Stimulated activated CD8-positive, alpha-beta memory T cell treated with anti-CD3 and anti-CD28 coated beads, Interleukin-2, amount 100 ng/mL, for 1 hour (primary cell): Measurements from ENCODE around the gene ADAMTS17.

Experiments
- DNase-seq, 2 donors: peaks; one replicate each; pipeline ENCODE4 v3.0.0-alpha.2; 2020; ENCODE audit warnings: low read depth in 2 of 2

Gene ADAMTS17, protein sequence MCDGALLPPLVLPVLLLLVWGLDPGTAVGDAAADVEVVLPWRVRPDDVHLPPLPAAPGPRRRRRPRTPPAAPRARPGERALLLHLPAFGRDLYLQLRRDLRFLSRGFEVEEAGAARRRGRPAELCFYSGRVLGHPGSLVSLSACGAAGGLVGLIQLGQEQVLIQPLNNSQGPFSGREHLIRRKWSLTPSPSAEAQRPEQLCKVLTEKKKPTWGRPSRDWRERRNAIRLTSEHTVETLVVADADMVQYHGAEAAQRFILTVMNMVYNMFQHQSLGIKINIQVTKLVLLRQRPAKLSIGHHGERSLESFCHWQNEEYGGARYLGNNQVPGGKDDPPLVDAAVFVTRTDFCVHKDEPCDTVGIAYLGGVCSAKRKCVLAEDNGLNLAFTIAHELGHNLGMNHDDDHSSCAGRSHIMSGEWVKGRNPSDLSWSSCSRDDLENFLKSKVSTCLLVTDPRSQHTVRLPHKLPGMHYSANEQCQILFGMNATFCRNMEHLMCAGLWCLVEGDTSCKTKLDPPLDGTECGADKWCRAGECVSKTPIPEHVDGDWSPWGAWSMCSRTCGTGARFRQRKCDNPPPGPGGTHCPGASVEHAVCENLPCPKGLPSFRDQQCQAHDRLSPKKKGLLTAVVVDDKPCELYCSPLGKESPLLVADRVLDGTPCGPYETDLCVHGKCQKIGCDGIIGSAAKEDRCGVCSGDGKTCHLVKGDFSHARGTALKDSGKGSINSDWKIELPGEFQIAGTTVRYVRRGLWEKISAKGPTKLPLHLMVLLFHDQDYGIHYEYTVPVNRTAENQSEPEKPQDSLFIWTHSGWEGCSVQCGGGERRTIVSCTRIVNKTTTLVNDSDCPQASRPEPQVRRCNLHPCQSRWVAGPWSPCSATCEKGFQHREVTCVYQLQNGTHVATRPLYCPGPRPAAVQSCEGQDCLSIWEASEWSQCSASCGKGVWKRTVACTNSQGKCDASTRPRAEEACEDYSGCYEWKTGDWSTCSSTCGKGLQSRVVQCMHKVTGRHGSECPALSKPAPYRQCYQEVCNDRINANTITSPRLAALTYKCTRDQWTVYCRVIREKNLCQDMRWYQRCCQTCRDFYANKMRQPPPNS

DNA sequence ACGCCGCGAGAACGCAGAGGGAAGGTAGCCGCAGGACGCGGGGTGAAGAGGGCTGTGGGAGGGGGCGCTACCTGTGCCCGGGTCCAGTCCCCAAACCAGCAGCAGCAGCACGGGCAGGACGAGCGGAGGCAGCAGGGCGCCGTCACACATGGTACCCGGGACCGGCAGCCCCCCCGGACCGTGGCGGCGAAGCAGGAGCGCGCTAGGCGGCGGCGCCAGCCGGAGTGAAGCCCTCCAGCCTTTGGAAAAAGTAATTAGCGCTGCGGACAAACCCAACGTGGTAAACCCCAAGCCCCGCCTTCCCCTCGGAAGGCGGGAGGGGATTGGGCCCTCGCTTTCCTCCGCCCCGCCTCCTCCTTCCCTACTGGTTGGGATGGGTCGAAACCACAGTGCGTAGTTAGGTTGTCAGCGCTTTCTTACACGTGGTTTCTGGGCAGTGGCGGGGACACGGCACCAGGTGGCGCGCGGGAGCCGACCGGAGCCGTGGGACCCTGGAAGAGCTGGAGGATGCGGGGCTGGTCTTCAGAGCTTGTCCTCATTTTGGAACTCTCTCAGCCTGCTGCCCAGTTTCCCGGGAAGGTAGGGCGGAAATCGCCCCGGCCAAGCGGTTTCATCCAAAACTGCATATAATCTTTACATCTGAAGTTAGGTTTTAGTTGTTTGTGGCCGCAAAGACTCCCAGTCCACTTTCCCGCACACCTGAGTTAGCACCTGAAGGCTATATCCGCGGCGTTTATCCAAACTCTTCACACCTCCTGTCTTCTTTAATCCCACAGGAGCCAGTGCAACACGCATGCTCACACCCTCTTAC, at the start of gene ADAMTS17:
Gene ADAMTS17 (minus strand): TSS at position 226 of the 811 bp plus-strand sequence. CDS start 76 bp downstream, at position 150.
- peak; percentile 83 to 92 for DNase-seq

DNA sequence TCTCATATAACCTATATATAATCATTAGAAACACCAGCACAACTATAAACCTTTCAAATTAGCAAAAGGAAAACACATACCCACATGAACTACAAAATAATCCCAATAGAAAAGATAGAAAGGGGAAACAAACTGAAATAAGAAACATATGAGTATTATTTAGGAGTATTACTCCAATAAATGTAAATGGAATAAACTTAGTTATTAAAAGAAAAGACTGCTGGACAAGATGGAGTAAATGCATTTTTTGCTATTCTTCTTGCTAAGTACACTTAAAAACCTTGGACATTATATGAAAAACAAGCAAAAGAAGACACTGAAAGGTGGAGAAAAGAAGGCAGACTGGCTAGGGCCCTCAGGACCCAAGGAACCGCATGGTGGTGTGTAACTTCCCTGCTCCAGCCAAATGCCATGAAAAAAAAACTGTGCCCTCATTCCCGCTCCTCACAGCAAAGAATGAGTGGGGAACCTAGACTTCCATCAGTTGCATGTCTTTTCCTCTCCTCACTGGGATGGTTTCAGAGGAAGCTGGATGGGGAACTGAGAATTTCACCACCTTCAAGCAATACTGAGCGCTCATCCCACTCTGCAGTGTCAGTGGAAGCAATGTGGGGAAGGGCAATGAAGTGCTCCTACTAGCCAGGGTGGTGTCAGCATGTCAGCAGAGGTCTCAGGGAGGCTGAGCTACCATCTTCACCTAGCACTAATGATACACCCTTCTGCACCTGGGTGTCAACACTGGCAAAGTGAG, 43.7 kb upstream of the ADAMTS17 start:
- no peak for DNase-seq

DNA sequence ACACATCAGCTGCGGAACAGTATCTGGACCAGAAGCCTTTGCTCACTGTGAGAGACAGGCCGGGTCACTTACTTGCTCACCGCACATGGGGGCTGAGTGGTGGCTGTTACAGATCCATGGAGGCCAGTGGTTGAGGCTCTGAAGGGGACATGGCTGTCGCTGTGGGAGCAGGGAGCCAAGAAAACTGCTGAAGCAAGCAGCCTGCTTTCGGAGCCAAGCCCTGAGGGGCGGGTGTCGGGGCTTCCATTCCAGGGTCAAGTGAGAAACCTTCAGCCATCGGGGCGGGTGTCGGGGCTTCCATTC, 42.3 kb upstream of the ADAMTS17 start:
- no peak for DNase-seq

DNA sequence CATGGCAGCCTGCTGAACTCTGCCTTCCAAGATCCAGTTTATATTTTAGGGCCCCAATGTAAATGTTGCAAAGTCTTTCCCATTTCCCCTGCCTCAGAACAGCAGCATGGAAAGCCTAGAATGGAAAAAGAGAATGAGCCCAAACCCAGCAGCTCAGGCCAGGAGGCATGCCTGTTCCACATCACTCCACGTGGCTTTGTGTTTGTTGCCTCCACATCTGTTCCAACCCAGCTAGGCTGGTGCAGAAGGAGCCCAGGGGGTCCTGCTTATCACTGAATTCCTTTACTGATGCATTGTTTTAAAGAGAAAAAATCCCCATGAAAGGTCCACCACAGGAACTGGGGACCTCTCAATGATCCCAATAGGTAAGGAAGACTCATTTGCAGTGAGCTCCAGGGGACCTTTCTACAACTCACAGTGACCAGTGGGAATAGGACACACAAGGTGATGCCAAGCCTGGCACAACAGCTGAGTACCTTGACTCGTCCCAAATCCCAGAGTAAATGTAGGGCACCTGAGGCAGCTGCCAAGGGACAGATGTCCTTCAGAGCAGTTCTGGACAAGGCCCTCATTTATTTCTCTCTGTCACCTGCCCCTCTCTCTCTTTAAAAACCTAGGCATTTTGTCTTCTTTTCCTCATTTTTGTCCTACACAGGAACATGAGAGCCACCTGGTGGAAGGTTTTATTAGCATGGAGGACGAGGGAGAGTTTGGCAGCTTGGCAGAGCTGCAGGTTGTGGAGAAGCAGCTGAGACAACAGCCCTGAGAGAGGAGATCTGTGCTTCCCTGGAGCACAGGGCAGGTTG, 41.7 kb upstream of the ADAMTS17 start:
- no peak for DNase-seq

DNA sequence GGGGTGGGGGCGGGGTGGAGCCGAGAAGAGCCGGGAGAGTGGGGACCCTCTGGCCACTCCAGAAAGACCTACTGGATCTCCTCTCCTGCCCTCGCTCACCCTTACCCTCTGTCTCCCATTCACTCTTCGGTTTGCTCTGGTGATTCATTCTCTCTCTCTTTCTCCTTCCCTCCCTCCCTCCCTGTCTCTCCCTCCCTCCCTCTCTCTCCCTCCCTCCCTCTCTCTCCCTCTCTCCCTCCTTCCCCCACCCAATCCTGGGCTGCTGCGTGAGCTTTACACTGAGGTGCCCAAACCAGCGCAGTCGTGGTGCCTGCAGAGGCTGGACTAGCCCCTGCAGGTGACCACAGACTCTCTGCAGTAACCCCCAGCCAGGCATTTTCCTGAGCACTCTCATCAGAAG, 32.2 kb upstream of the ADAMTS17 start:
- DNase-seq, result no peak

DNA sequence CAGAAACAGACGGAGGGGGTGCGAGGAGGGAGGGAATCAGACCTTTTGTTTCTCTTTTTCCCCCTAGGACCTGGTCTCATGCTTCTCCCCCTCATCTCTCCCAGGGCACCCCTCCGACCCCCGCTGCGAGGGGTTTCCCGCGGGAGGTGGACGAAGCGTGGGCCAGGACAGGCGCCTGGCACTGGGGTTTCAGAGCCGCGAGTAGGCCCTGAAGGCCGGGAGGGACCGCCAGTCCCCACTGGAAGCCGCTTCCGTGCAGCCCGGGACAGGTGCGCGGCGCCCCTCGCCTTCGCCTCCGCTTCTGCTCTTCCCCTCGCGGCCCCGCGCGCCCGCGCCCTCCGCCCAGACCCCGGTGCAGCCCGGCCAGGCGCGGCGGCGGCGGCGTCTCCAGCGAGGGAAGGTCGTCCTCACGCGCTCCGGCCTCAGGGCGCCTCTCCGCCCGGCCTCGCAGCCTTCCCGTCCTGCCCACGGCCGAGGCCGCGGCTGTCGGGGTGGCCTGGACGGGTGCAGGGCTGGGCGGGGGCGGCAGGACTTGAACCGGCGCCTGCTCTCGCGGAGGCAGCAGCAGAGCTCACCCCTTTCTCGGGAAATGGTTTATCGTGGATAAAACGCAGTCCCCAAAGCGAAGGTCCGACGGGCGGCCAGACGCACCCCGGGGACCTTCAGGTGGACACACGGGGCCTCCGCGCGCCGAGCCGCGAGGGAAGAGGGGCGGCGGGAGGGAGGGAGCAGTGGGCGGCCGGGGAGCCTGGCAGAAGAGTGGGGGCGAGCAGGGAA, 31.5 kb upstream of the ADAMTS17 start:
- no peak for DNase-seq

DNA sequence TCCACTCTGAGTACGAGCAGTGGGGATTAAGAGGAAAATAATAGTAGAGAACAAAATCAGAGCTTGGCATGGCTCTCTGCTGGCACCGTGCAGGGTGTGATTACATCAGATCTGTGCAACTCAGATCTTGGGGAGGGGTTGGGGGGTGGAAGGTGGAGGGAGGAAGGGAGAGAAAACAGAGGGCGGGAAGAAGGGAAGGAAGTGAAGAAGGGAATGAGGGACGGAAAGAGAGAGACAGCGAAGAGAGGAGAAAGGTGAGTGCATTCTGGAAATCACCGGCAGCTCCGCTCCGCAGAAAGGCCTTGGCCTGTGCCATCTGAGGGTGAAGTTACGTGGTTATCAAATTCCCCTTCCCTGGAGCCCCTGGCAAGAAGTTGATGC, 31.0 kb upstream of the ADAMTS17 start:
- DNase-seq, result no peak

DNA sequence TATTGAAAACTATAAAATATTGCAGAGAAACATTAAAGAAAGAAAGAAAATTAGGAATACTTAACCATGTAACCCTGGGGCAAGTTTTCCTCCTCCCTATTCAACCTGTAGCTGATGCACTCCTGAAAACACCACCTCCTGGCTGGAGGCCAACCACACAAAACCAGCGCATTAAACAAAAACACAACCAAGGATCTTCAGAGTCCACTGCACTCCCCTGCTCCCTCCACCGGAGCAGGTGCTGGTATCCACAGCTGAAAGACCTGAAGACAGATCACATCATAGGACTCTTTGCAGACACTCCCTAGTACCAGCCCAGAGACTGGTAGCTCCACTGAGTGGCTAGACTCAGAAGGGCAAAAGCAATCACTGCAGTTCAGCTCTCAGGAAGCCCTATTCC, 13.6 kb upstream of the ADAMTS17 start:
- DNase-seq, result no peak

DNA sequence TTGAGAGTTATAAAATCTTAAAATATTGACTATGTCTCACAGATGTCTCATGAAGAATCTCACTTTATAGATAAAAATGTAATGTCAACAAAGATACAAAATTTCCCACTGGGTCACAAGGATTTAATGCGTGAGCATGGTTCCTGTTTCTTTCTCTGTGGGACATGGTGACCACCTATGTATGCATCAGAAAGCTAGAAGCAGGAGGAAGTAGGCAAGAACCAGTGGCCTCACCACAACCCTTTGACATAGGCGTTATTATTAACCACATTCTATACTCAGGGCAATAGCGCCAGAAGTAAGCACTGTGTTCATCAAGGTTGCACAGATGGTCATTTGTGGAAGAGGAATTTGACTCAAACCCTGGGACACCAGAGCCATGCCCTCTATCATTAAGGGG, 11.7 kb upstream of the ADAMTS17 start:
- no peak for DNase-seq

DNA sequence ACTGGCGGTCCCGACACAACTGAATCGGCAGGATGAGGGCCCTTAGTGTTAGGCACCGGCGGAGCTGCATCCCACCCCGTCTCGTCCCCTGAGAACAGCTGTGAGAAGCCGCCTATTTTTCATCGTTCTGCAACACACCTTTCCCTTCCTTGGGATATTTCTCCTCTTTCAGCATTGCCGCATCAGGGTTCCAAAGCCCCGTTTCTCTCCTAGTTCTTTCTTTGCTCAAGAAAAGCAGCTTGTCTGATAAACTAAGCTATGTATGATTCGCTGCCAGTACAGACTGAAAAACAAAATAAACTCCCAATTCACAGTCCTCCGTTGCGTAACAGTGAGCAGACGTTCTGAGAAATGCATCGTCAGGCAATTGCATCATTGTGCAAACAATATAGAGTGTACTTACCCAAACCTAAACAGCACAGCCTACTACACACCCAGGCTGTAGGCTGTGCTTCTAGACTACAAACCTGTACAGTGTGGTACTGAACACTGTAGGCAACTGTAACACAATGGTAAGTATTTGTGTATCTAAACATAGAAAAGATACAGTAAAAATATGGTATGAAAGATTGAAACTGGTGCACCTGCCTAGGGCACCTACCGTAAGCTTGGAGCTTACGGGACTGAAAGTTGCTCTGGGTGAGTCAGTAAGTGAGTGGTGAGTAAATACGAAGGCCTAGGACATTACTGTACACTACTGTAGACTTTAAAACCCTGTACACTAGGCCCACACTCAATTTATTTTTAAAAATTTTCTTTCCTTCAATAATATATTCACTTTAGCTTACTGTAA, 8.9 kb upstream of the ADAMTS17 start:
- no peak for DNase-seq

DNA sequence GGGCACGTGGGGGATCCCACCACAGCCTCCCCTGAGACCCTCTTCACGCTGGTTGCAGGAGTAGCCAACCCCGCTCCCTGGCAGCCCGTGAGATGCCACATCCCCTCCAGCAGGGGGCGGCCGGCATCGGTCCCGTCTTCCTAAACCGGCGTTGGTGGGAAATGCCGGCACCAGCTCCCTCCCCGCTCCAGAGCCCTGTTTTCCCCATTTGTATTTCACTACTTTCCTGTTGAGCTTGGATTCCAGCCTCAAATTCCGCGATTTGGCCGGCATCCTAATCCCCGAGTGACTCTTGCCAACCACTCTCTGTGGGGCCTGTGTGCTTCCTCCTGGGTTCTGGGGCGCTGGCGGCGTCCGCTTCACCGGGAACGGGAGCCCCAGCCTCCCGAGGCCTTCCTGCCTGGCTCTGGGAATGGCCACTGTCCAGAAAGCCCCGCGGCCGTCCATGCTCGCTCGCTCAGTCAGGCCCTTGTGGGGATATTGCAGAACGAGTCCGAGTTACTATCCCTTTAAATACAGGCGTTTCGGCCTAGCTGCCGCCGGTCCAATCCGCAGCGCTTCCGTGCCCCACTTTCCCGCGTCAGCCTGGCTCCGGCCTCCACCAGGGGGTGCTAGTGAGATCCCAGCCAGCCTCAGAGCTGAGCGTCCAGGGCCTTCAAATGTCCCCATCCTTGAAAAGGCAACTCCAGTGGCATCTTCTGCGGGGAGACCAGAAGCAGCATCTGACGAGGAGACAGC, 8.1 kb upstream of the ADAMTS17 start:
- peak; percentile 66 to 71 for DNase-seq

DNA sequence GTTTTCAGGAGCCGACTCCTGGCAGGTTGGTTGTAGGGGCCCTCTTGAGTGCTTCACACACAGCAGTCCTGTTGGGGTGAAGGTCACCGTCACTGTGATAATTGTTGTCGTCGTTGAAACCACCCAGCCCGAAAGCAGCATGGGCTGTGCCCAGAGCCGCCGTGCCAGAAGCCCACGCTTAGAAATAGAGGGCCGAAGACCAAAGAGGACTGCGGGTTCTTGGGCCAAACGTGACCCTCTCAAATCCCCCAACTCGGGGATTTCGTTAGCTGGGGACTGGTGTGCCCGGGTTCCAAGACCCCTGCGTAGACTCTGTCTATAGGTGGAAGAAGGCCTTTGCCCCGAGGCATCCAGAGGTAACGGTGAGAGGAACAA, 7.5 kb upstream of the ADAMTS17 start:
- no peak for DNase-seq

DNA sequence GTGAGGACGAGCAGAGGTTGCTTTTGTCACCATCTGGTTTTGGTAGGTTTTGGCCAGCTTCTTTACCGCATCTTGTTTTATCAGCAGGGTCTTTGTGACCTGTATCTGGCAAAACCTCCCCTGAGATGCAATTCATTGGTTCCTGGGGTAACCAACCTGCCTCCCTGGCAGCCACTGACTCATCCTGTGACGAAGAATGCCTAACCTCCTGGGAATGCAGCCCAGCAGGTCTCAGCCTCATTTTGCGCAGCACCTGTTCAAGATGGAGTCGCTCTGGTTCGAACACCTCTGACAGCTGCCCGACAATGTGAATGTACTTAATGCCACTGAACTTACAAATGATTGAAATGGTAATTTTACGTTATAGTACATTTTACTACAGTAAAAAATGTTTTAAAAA, 6.8 kb upstream of the ADAMTS17 start:
- no peak for DNase-seq

DNA sequence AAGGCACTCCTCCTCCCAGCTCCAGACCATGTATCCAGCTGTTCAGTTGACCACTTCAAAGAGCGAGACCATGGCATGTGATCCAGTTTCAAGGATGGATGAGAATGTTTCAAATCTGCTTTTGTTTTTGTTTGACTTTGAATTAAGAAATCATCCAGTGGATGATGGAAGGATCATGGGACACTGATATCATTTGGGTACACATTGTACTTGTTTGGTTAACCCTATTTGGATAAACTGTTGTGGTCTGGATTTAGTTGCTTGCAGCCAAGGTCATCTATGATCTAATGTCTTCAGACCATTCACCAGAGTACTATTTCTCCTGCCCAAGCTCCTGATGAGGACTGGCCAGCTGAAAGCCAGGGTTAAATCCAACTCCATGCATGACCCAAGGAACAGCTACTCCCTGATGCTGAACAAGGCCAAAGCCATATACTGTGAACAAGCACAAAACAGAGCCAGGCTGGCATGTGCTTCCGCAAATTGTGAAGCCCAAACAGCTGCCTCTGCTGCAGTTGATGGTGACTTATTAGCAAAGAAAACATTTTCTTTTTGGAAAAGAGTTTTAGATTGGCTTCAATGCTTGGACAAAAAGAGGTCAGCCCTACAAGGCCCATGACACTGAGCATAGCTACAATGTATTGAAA, 5.2 kb upstream of the ADAMTS17 start:
- DNase-seq, result no peak

DNA sequence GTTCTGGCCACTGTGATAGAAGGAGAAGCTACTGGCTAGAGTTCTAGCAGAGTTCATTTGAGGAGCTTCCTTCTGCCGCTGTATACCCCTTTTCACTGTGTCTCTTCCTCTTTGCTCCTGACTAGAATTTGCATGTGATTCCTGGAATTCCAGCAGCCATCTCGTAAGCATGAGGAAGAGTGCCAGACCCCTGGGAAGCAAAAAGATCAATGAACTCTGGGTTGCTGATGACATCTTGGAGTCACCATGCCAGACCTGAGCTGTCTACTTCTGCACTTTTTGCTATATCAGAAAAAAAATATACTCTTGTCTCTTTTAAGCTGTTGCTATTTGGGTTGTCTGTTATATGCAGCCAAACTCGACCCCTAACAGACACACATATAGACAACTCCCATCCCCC, 3.7 kb upstream of the ADAMTS17 start:
- no peak for DNase-seq

DNA sequence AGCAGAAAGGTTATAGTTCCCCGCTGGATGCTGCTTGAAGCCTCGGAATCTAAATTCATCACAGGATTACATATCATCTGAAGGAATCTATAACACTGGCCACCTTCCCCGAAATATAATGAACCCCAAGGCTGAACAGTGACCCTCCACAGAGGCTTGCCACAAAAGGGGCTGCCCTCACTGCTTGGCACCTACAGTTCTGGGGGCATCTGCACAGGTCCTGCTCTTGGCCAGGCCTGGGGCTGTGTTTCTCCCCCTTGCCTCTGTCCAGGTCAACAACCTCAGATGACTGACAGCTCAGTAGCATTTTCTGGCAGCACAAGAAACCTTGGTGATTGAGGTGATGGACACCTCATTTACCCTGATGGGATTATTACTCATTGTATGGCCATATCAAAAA, 1.5 kb upstream of the ADAMTS17 start:
- no peak for DNase-seq

DNA sequence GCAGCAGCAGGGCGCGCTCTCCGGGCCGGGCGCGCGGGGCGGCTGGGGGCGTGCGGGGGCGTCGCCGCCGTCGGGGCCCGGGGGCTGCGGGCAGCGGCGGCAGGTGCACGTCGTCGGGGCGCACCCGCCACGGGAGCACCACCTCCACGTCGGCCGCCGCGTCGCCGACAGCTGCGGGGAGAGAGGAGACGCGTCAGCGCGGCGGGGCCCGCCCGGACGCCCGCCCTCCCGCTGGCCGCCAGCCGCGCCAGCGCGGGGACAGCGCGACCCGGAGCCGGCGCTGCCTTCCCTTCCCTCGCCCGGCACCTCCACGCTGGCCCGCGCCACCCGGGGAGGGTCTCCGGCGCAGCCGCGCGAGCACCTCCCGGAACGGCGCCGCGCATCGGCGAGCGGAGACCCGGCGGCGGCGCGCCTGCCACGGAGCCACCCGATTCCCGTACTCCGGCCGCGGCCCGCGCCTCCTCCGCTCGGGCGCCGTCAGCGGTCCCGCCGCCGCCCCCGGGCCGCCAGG, 481 bp downstream of the ADAMTS17 start:
- no peak for DNase-seq
